HEK293 (cell line): ENCODE results near the gene SRC.
"Not testable (repeated sequence)": the region's sequence is repeated elsewhere in the genome, so short reads cannot be mapped to it uniquely, and the experiment has no call there.

ENCODE experiments used
- CTCF ChIA-PET: fragments of 350-600 bp; formaldehyde crosslinking; extraction: SDS; loops from one replicate; lab custom pipeline; 2021; ENCODE audit warnings: antibody characterized with exemption; lab: Yijun Ruan, JAX
- POLR2A ChIA-PET: fragments of 300-600 bp; formaldehyde crosslinking; extraction: SDS; loops from one replicate; lab custom pipeline; 2020; ENCODE audit warnings: antibody characterized with exemption, inconsistent platforms; lab: Yijun Ruan, JAX
- H3K27ac ChIP-seq: fragments of 200-500 bp; sonication (Bioruptor generic); 2 replicates; pipeline ENCODE4 v1.5.1; 2014; ENCODE audit warnings: low read depth, low read length, control low read depth, inconsistent platforms; ENCODE audit errors: extremely low read depth
- H3K36me3 ChIP-seq, 2 experiments: fragments of 200-500 bp in 1 of 2; sonication (Bioruptor generic) in 1 of 2; 1 replicate in 1 of 2; 2 replicates in 1 of 2; pipeline ENCODE4 v1.5.1; 2014 to 2017; ENCODE audit warnings: inconsistent platforms in 2 of 2, low read length in 2 of 2; ENCODE audit not compliant: control insufficient read depth in 2 of 2, insufficient read depth in 1 of 2
- H3K4me1 ChIP-seq: fragments of 200-500 bp; sonication (Bioruptor generic); 2 replicates; pipeline ENCODE4 v1.5.1; 2014; ENCODE audit warnings: mild to moderate bottlenecking, low read length, inconsistent platforms; ENCODE audit not compliant: control insufficient read depth, insufficient read depth
- H3K4me3 ChIP-seq: 2 replicates; pipeline ENCODE4 v1.5.1; 2011; ENCODE audit warnings: low read depth, mild to moderate bottlenecking, control low read depth, low read length, moderate library complexity
- H3K9me3 ChIP-seq: fragments of 200-500 bp; sonication (Bioruptor generic); 2 replicates; pipeline ENCODE4 v1.5.1; 2014; ENCODE audit warnings: low read depth, low read length, inconsistent platforms; ENCODE audit not compliant: control insufficient read depth, insufficient read depth
- KLF10 ChIP-seq: fragments of 450-650 bp; IDR thresholded peaks from 2 replicates; pipeline ENCODE4 v1.5.1; 2018; ENCODE audit warnings: missing biosample characterization, mild to moderate bottlenecking, missing genetic modification characterization
- MYNN ChIP-seq: fragments of 450-650 bp; formaldehyde crosslinking; IDR thresholded peaks from 2 replicates; pipeline ENCODE4 v1.5.1; 2016; ENCODE audit warnings: missing biosample characterization, missing genetic modification characterization, borderline replicate concordance
- PATZ1 ChIP-seq: fragments of 450-650 bp; formaldehyde crosslinking; IDR thresholded peaks from 2 replicates; pipeline ENCODE4 v1.5.1; 2016; ENCODE audit warnings: missing biosample characterization, missing genetic modification characterization
- SCRT2 ChIP-seq: fragments of 450-650 bp; formaldehyde crosslinking; IDR thresholded peaks from 2 replicates; pipeline ENCODE4 v1.5.1; 2016; ENCODE audit warnings: missing biosample characterization, missing genetic modification characterization
- TSHZ1 ChIP-seq: fragments of 450-650 bp; formaldehyde crosslinking; IDR thresholded peaks from 2 replicates; pipeline ENCODE4 v1.5.1; 2016; ENCODE audit warnings: missing biosample characterization, missing genetic modification characterization, borderline replicate concordance
- YY2 ChIP-seq: fragments of 450-650 bp; formaldehyde crosslinking; IDR thresholded peaks from 2 replicates; pipeline ENCODE4 v1.5.1; 2016; ENCODE audit warnings: missing biosample characterization, missing genetic modification characterization
- ZBTB20 ChIP-seq: fragments of 450-650 bp; formaldehyde crosslinking; IDR thresholded peaks from 2 replicates; pipeline ENCODE4 v1.5.1; 2016; ENCODE audit warnings: missing biosample characterization, missing genetic modification characterization
- ZFP37 ChIP-seq: fragments of 450-650 bp; formaldehyde crosslinking; IDR thresholded peaks from 2 replicates; pipeline ENCODE4 v1.5.1; 2016; ENCODE audit warnings: missing biosample characterization, missing genetic modification characterization
- ZFP69B ChIP-seq: fragments of 450-650 bp; formaldehyde crosslinking; IDR thresholded peaks from 2 replicates; pipeline ENCODE4 v1.5.1; 2016; ENCODE audit warnings: missing biosample characterization, missing genetic modification characterization
- ZNF10 ChIP-seq: fragments of 450-650 bp; formaldehyde crosslinking; IDR thresholded peaks from 2 replicates; pipeline ENCODE4 v1.5.1; 2017; ENCODE audit warnings: missing biosample characterization, missing genetic modification characterization
- ZNF202 ChIP-seq: fragments of 450-650 bp; formaldehyde crosslinking; IDR thresholded peaks from 2 replicates; pipeline ENCODE4 v1.5.1; 2016; ENCODE audit warnings: missing biosample characterization, missing genetic modification characterization, borderline replicate concordance
- ZNF221 ChIP-seq: fragments of 450-650 bp; formaldehyde crosslinking; IDR thresholded peaks from 2 replicates; pipeline ENCODE4 v1.5.1; 2017; ENCODE audit warnings: missing biosample characterization, missing genetic modification characterization, borderline replicate concordance
- ZNF394 ChIP-seq: fragments of 450-650 bp; formaldehyde crosslinking; IDR thresholded peaks from 2 replicates; pipeline ENCODE4 v1.5.1; 2016; ENCODE audit warnings: missing biosample characterization, missing genetic modification characterization, mild to moderate bottlenecking, moderate library complexity, borderline replicate concordance
- ZNF555 ChIP-seq: fragments of 450-650 bp; formaldehyde crosslinking; conservative IDR thresholded peaks from 2 replicates; pipeline ENCODE4 v1.5.1; 2017; ENCODE audit warnings: missing biosample characterization, mild to moderate bottlenecking, missing genetic modification characterization, inconsistent platforms
- ZNF660 ChIP-seq: fragments of 450-650 bp; IDR thresholded peaks from 2 replicates; pipeline ENCODE4 v1.5.1; 2018; ENCODE audit warnings: missing biosample characterization, mild to moderate bottlenecking, missing genetic modification characterization
- ZNF768 ChIP-seq: fragments of 450-650 bp; formaldehyde crosslinking; IDR thresholded peaks from 2 replicates; pipeline ENCODE4 v1.5.1; 2018; ENCODE audit warnings: missing biosample characterization, mild to moderate bottlenecking, missing genetic modification characterization
- ZNF792 ChIP-seq: fragments of 450-650 bp; formaldehyde crosslinking; IDR thresholded peaks from 2 replicates; pipeline ENCODE4 v1.5.1; 2016; ENCODE audit warnings: missing biosample characterization, missing genetic modification characterization
- ZSCAN16 ChIP-seq: fragments of 450-650 bp; formaldehyde crosslinking; IDR thresholded peaks from 2 replicates; pipeline ENCODE4 v1.5.1; 2016; ENCODE audit warnings: missing biosample characterization, missing genetic modification characterization
- TF ChIP-seq, protein P1 (sequence below): fragments of 450-650 bp; formaldehyde crosslinking; IDR thresholded peaks from 2 replicates; pipeline ENCODE4 v1.5.1; 2016; ENCODE audit warnings: missing biosample characterization, missing genetic modification characterization

Gene SRC

GRCh38 chr20:37371845-37372244 is 25.9 kb downstream of the SRC start:
- H3K4me1 ChIP-seq, POLR2A ChIA-PET, H3K4me3 ChIP-seq, H3K9me3 ChIP-seq, H3K27ac ChIP-seq: not testable (repeated sequence)
- CTCF ChIA-PET = interaction anchor here (0.6 to 1.6 kb wide), 6 partner anchors 12 to 928 kb away, joined by 3 to 4 read pairs (median 3); no protein-coding TSS in a partner anchor
- H3K36me3 ChIP-seq = peaks cover 4 to 28% of the 10 kb centered on the region in 2 experiments; a peak in 2 of 3 replicates

- ChIA-PET POLR2A (no interaction called here), CTCF (interaction anchor here (0.7 to 1.2 kb wide), 3 partner anchors 12 to 103 kb away, joined by 3 read pairs; no protein-coding TSS in a partner anchor)
- peaks cover 3 to 32% of the 10 kb centered on the region in 2 experiments; a peak in 2 of 3 replicates for H3K36me3 ChIP-seq
- no peaks in the 10 kb centered on the region for H3K9me3 ChIP-seq
- H3K4me3 ChIP-seq = no peak overlapping the region
- no peaks in the 10 kb centered on the region for H3K4me1 ChIP-seq
- no peak overlapping the region for H3K27ac ChIP-seq
- no peak for TF ChIP-seq ZFP37 (tag by site-specific recombination)
Observed at GRCh38 chr20:37372441-37372840, 26.5 kb downstream of the SRC start.

GRCh38 chr20:37373020-37373598 is 27.2 kb downstream of the SRC start:
- Histone ChIP-seq H3K27ac (no peak overlapping the region), H3K9me3 (no peaks in the 10 kb centered on the region), H3K36me3 (peaks cover 0 to 30% of the 10 kb centered on the region in 2 experiments; a peak in 2 of 3 replicates), H3K4me1 (no peaks in the 10 kb centered on the region), H3K4me3 (no peak overlapping the region)
- no peak for TF ChIP-seq KLF10 (tag by site-specific recombination)
- no peak for TF ChIP-seq ZSCAN16 (tag by site-specific recombination)
- TF ChIP-seq ZNF660 (tag by site-specific recombination) = no peak
- TF ChIP-seq ZNF768 (tag by site-specific recombination) = no peak
- TF ChIP-seq, protein P1, sequence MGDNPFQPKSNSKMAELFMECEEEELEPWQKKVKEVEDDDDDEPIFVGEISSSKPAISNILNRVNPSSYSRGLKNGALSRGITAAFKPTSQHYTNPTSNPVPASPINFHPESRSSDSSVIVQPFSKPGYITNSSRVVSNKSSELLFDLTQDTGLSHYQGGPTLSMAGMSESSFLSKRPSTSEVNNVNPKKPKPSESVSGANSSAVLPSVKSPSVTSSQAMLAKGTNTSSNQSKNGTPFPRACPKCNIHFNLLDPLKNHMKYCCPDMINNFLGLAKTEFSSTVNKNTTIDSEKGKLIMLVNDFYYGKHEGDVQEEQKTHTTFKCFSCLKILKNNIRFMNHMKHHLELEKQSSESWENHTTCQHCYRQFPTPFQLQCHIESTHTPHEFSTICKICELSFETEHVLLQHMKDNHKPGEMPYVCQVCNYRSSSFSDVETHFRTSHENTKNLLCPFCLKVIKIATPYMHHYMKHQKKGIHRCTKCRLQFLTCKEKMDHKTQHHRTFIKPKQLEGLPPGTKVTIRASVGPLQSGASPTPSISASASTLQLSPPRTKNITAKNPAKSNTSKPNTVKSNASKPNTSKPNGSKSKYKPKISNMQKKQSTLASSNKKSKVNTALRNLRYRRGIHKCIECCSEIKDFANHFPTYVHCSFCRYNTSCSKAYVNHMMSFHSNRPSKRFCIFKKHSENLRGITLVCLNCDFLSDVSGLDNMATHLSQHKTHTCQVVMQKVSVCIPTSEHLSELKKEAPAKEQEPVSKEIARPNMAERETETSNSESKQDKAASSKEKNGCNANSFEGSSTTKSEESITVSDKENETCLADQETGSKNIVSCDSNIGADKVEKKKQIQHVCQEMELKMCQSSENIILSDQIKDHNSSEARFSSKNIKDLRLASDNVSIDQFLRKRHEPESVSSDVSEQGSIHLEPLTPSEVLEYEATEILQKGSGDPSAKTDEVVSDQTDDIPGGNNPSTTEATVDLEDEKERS (tag by site-specific recombination) = no peak
- no peak for TF ChIP-seq ZNF202 (tag by site-specific recombination)
- no peak for TF ChIP-seq ZNF394 (tag by site-specific recombination)
- no peak for TF ChIP-seq ZNF555 (tag by site-specific recombination)
- no peak for TF ChIP-seq YY2 (tag by site-specific recombination)
- ChIA-PET POLR2A (no interaction called here), CTCF (interaction anchor here (1.2 kb wide), 1 partner anchor 12 kb away, joined by 3 read pairs; no protein-coding TSS in a partner anchor)

- Histone ChIP-seq H3K4me1 (no peaks in the 10 kb centered on the region), H3K9me3 (no peaks in the 10 kb centered on the region), H3K27ac (no peak overlapping the region), H3K36me3 (peaks cover 0 to 31% of the 10 kb centered on the region in 2 experiments; a peak in 2 of 3 replicates), H3K4me3 (no peak overlapping the region)
- ChIA-PET CTCF (no interaction called here), POLR2A (no interaction called here)
- no peak for TF ChIP-seq SCRT2 (tag by site-specific recombination)
- TF ChIP-seq TSHZ1 (tag by site-specific recombination) = no peak
- no peak for TF ChIP-seq ZFP37 (tag by site-specific recombination)
- no peak for TF ChIP-seq ZFP69B (tag by site-specific recombination)
- no peak for TF ChIP-seq ZNF10 (tag by site-specific recombination)
- no peak for TF ChIP-seq MYNN (tag by site-specific recombination)
- TF ChIP-seq ZBTB20 (tag by site-specific recombination) = no peak
- no peak for TF ChIP-seq ZNF221 (tag by site-specific recombination)
- TF ChIP-seq PATZ1 (tag by site-specific recombination) = no peak
- TF ChIP-seq ZNF792 = no peak
Observed at GRCh38 chr20:37375227-37375626, 29.3 kb downstream of the SRC start.
